ENCODE measurements around the gene MTERF4.

Gene MTERF4

GRCh38 chr2:241102239-241102803 lies at the start of gene MTERF4:
TSS of gene MTERF4 (minus strand) at chr2:241102287. CDS start at chr2:241102273, 14 bp downstream.
- peak; percentile 93 for DNase-seq (ENCODE audit: low spot score)
- peak; percentile 59 for FAIRE-seq

- DNase-seq (ENCODE audit: low spot score) = no peak
- no peak for FAIRE-seq
These were observed 48.8 kb upstream of the MTERF4 start for GRCh38 chr2:241150660-241151530.

GRCh38 chr2:241149925-241150659 lies 48.0 kb upstream of the MTERF4 start, which contains the start of gene PPP1R7:
TSS of gene PPP1R7 (plus strand) at chr2:241150467. CDS start at chr2:241150496, 29 bp downstream.
- FAIRE-seq (peak; percentile 9), DNase-seq (ENCODE audit: low spot score) (peak; percentile 99)

GRCh38 chr2:241149675-241149924 lies 47.5 kb upstream of the MTERF4 start:
- FAIRE-seq (no peak), DNase-seq (ENCODE audit: low spot score) (no peak)

GRCh38 chr2:241148891-241149674 lies 47.0 kb upstream of the MTERF4 start, which contains the start of gene PASK:
TSS of gene PASK (minus strand) at chr2:241149472. CDS start at chr2:241143032, 6,440 bp downstream.
- DNase-seq (ENCODE audit: low spot score) (peak; percentile 94), FAIRE-seq (peak; percentile 20)

GRCh38 chr2:241148239-241148638 lies 46.2 kb upstream of the MTERF4 start:
- no peak for FAIRE-seq
- no peak for DNase-seq (ENCODE audit: low spot score)

GRCh38 chr2:241147336-241147735 lies 45.2 kb upstream of the MTERF4 start:
- no peak for FAIRE-seq
- no peak for DNase-seq (ENCODE audit: low spot score)

- no peak for DNase-seq (ENCODE audit: low spot score)
- FAIRE-seq = no peak
These were observed 44.2 kb upstream of the MTERF4 start for GRCh38 chr2:241146286-241146685.

GRCh38 chr2:241142593-241142992 lies 40.5 kb upstream of the MTERF4 start:
- FAIRE-seq = no peak
- no peak for DNase-seq (ENCODE audit: low spot score)

- FAIRE-seq = no peak
These were observed 40.0 kb upstream of the MTERF4 start for GRCh38 chr2:241142063-241142462.

GRCh38 chr2:241141214-241141770 lies 39.2 kb upstream of the MTERF4 start:
- FAIRE-seq = no peak
- DNase-seq (ENCODE audit: low spot score) = no peak

More at GRCh38 chr2:241142063-241142462, 40.0 kb upstream of the MTERF4 start:
- DNase-seq (ENCODE audit: low spot score) = no peak

GRCh38 chr2:241140445-241140840 lies 38.4 kb upstream of the MTERF4 start:
- no peak for FAIRE-seq

GRCh38 chr2:241139531-241140444 lies 37.7 kb upstream of the MTERF4 start:
- DNase-seq (ENCODE audit: low spot score) = no peak
- FAIRE-seq = no peak

More at GRCh38 chr2:241140445-241140840, 38.4 kb upstream of the MTERF4 start:
- DNase-seq (ENCODE audit: low spot score) = no peak

GRCh38 chr2:241138471-241138870 lies 36.4 kb upstream of the MTERF4 start:
- DNase-seq (ENCODE audit: low spot score) (no peak), FAIRE-seq (no peak)

- no peak for FAIRE-seq
- no peak for DNase-seq (ENCODE audit: low spot score)
These were observed 35.4 kb upstream of the MTERF4 start for GRCh38 chr2:241137276-241138190.

GRCh38 chr2:241136661-241137260 lies 34.7 kb upstream of the MTERF4 start:
- no peak for DNase-seq (ENCODE audit: low spot score)
- no peak for FAIRE-seq

- no peak for FAIRE-seq
- DNase-seq (ENCODE audit: low spot score) = no peak
These were observed 34.1 kb upstream of the MTERF4 start for GRCh38 chr2:241136191-241136590.

GRCh38 chr2:241135737-241136136 lies 33.6 kb upstream of the MTERF4 start:
- DNase-seq (ENCODE audit: low spot score) (no peak), FAIRE-seq (no peak)
